ENCODE measurements around the gene DPYSL3.

Gene DPYSL3

GRCh38 chr5:147360816-147361215 lies 149.1 kb downstream of the DPYSL3 start:
- DNase-seq, result no peak

- DNase-seq, result no peak
Measured at GRCh38 chr5:147359581-147359980, 150.3 kb downstream of the DPYSL3 start.

GRCh38 chr5:147359101-147359500 lies 150.8 kb downstream of the DPYSL3 start:
- no peak for DNase-seq

GRCh38 chr5:147349241-147349640 lies 160.6 kb downstream of the DPYSL3 start:
- no peak for DNase-seq

GRCh38 chr5:147348451-147348850 lies 161.4 kb downstream of the DPYSL3 start:
- DNase-seq, result no peak

GRCh38 chr5:147348046-147348445 lies 161.8 kb downstream of the DPYSL3 start:
- no peak for DNase-seq

- DNase-seq, result no peak
Measured at GRCh38 chr5:147346006-147346561, 163.8 kb downstream of the DPYSL3 start.

GRCh38 chr5:147344861-147345260 lies 165.0 kb downstream of the DPYSL3 start:
- DNase-seq, result no peak

GRCh38 chr5:147341345-147341744 lies 168.5 kb downstream of the DPYSL3 start:
- no peak for DNase-seq

- no peak for DNase-seq
Measured at GRCh38 chr5:147340941-147341340, 168.9 kb downstream of the DPYSL3 start.
